GM12891 (cell line): ENCODE data around the gene BATF3.

Source experiments
- PAX5 ChIP-seq: IDR thresholded peaks from 2 replicates; pipeline ENCODE4 v1.6.1; 2011; ENCODE audit warnings: low read length, moderate library complexity, mild to moderate bottlenecking; ENCODE audit not compliant: insufficient read depth, severe bottlenecking
- POLR2A ChIP-seq: IDR thresholded peaks from 2 replicates; pipeline ENCODE4 v1.6.1; 2011; ENCODE audit warnings: low read depth, low read length, control low read depth
- POLR2AphosphoS5 ChIP-seq: IDR thresholded peaks from 2 replicates; pipeline ENCODE4 v1.6.1; 2011; ENCODE audit warnings: low read depth, low read length, control low read depth
- SPI1 ChIP-seq: IDR thresholded peaks from 2 replicates; pipeline ENCODE4 v1.6.1; 2011; ENCODE audit warnings: low read depth, low read length, control low read depth
- TAF1 ChIP-seq: IDR thresholded peaks from 2 replicates; pipeline ENCODE4 v1.6.1; 2011; ENCODE audit warnings: low read depth, low read length, control low read depth

GRCh38 chr1:212700223-212700891 lies 717 bp upstream of the BATF3 start:
- TF ChIP-seq POLR2A (no peak), POLR2AphosphoS5 (no peak), SPI1 (no peak), TAF1 (no peak), PAX5 (no peak)
